ENCODE results near the gene CFAP58. TPM values are rescaled to one million over a fixed set of nuclear protein-coding genes. Genes with fewer than 3 reads are reported as not detected.

Gene CFAP58
- total RNA-seq, 2 donors from 2014 or later = 0.68 to 0.97 TPM

GRCh38 chr10:104413528-104413927, 59.9 kb downstream of the CFAP58 start:
- H3K4me1 ChIP-seq (ENCODE audit: control insufficient read depth, insufficient read depth, low read length) = no peaks in the 10 kb centered on the region
- TF ChIP-seq CTCF (conservative IDR thresholded peaks at IDR 0.05) = peak; percentile 40
- H3K4me3 ChIP-seq (ENCODE audit: low read length) = no peak overlapping the region
- H3K27me3 Mint-ChIP-seq (ENCODE audit: insufficient read depth) = no peaks in the 10 kb centered on the region
- no peaks in the 10 kb centered on the region for H3K27me3 ChIP-seq (ENCODE audit: control insufficient read depth, insufficient read depth, low read length, poor library complexity, severe bottlenecking)
- H3K9me3 ChIP-seq (ENCODE audit: control insufficient read depth, low read length) = no peaks in the 10 kb centered on the region
- H3K36me3 ChIP-seq (ENCODE audit: control insufficient read depth, insufficient read depth, low read length) = no peaks in the 10 kb centered on the region
- H3K9ac ChIP-seq (ENCODE audit: extremely low read depth, low read length, poor library complexity, severe bottlenecking) = no peak overlapping the region
- H3K27ac ChIP-seq (ENCODE audit: low read depth, low read length) = no peak overlapping the region
- peaks cover 2% of the 10 kb centered on the region for H3K9me3 Mint-ChIP-seq
- no peak overlapping the region for H3K27ac Mint-ChIP-seq
- WGBS, 2 experiments (ENCODE audit: insufficient coverage in 1 of 2, insufficient read length in 1 of 2) = 88 to 100% methylated on average over 1 of the region's 1 CpG
- peaks cover 5% of the 10 kb centered on the region for H3K4me1 Mint-ChIP-seq
- H3K4me3 Mint-ChIP-seq = no peak overlapping the region
- DNase-seq = no peak
- no peaks in the 10 kb centered on the region for H3K36me3 Mint-ChIP-seq (ENCODE audit: low read depth)

GRCh38 chr10:104415526-104416165, 62.0 kb downstream of the CFAP58 start:
- Mint-ChIP-seq H3K9me3 (peaks cover 2% of the 10 kb centered on the region), H3K27me3 (ENCODE audit: insufficient read depth) (no peaks in the 10 kb centered on the region), H3K36me3 (ENCODE audit: low read depth) (no peaks in the 10 kb centered on the region), H3K4me3 (no peak overlapping the region), H3K4me1 (peaks cover 5% of the 10 kb centered on the region), H3K27ac (no peak overlapping the region)
- H3K27me3 ChIP-seq (ENCODE audit: control insufficient read depth, insufficient read depth, low read length, poor library complexity, severe bottlenecking) = no peaks in the 10 kb centered on the region
- no peak overlapping the region for H3K27ac ChIP-seq (ENCODE audit: low read depth, low read length)
- WGBS, 2 experiments (ENCODE audit: insufficient coverage in 1 of 2, insufficient read length in 1 of 2) = 87 to 97% methylated on average over 5 to 7 of the region's 7 CpGs
- TF ChIP-seq CTCF (conservative IDR thresholded peaks at IDR 0.05) = no peak
- H3K9ac ChIP-seq (ENCODE audit: extremely low read depth, low read length, poor library complexity, severe bottlenecking) = no peak overlapping the region
- DNase-seq = no peak
- H3K9me3 ChIP-seq (ENCODE audit: control insufficient read depth, low read length) = no peaks in the 10 kb centered on the region
- H3K36me3 ChIP-seq (ENCODE audit: control insufficient read depth, insufficient read depth, low read length) = no peaks in the 10 kb centered on the region
- no peaks in the 10 kb centered on the region for H3K4me1 ChIP-seq (ENCODE audit: control insufficient read depth, insufficient read depth, low read length)
- no peak overlapping the region for H3K4me3 ChIP-seq (ENCODE audit: low read length)

GRCh38 chr10:104416851-104417250, 63.2 kb downstream of the CFAP58 start:
- no peak for TF ChIP-seq CTCF (conservative IDR thresholded peaks at IDR 0.05)
- H3K4me3 Mint-ChIP-seq = no peak overlapping the region
- H3K27me3 Mint-ChIP-seq (ENCODE audit: insufficient read depth) = no peaks in the 10 kb centered on the region
- H3K4me1 Mint-ChIP-seq = peaks cover 5% of the 10 kb centered on the region
- WGBS, 2 experiments (ENCODE audit: insufficient coverage in 1 of 2, insufficient read length in 1 of 2) = 89 to 94% methylated on average over 1 of the region's 1 CpG
- Histone ChIP-seq H3K27me3 (ENCODE audit: control insufficient read depth, insufficient read depth, low read length, poor library complexity, severe bottlenecking) (no peaks in the 10 kb centered on the region), H3K4me3 (ENCODE audit: low read length) (no peak overlapping the region), H3K9me3 (ENCODE audit: control insufficient read depth, low read length) (no peaks in the 10 kb centered on the region), H3K36me3 (ENCODE audit: control insufficient read depth, insufficient read depth, low read length) (no peaks in the 10 kb centered on the region), H3K4me1 (ENCODE audit: control insufficient read depth, insufficient read depth, low read length) (no peaks in the 10 kb centered on the region), H3K9ac (ENCODE audit: extremely low read depth, low read length, poor library complexity, severe bottlenecking) (no peak overlapping the region), H3K27ac (ENCODE audit: low read depth, low read length) (no peak overlapping the region)
- H3K36me3 Mint-ChIP-seq (ENCODE audit: low read depth) = no peaks in the 10 kb centered on the region
- DNase-seq = no peak
- no peak overlapping the region for H3K27ac Mint-ChIP-seq
- H3K9me3 Mint-ChIP-seq = no peaks in the 10 kb centered on the region
